Measurements from ENCODE around the gene COX7A1. TPM values are rescaled to one million over a fixed set of nuclear protein-coding genes. Genes with fewer than 3 reads are reported as not detected.
"Not testable (repeated sequence)": the region's sequence is repeated elsewhere in the genome, so short reads cannot be mapped to it uniquely, and the experiment has no call there.

COX7A1 gene
- total RNA-seq, 1 experiment from 2014 or later, result not detected

- H3K4me3 ChIP-seq (ENCODE audit: insufficient read depth, low read depth, low read length); H3K36me3 ChIP-seq (replicated peaks; ENCODE audit: control insufficient read depth, insufficient read depth, low read length); DNase-seq; H3K27me3 ChIP-seq (ENCODE audit: control insufficient read depth, insufficient read depth, low read length): not testable (repeated sequence)
Measured at GRCh38 chr19:36131221-36131620, 21.0 kb downstream of the COX7A1 start.

- peak overlapping the region; percentile 80 for H3K4me3 ChIP-seq (ENCODE audit: insufficient read depth, low read depth, low read length)
- H3K36me3 ChIP-seq (replicated peaks; ENCODE audit: control insufficient read depth, insufficient read depth, low read length), result peaks cover 14% of the 10 kb centered on the region
- DNase-seq, result peak; percentile 71
- H3K27me3 ChIP-seq (ENCODE audit: control insufficient read depth, insufficient read depth, low read length), result no peaks in the 10 kb centered on the region
Measured at GRCh38 chr19:36128392-36128736, 23.9 kb downstream of the COX7A1 start.

- H3K36me3 ChIP-seq (replicated peaks; ENCODE audit: control insufficient read depth, insufficient read depth, low read length), result peaks cover 15% of the 10 kb centered on the region
- H3K27me3 ChIP-seq (ENCODE audit: control insufficient read depth, insufficient read depth, low read length), result no peaks in the 10 kb centered on the region
- no peak overlapping the region for H3K4me3 ChIP-seq (ENCODE audit: insufficient read depth, low read depth, low read length)
- peak; percentile 14 for DNase-seq
Measured at GRCh38 chr19:36125557-36125956, 26.7 kb downstream of the COX7A1 start.

- Histone ChIP-seq H3K27me3 (ENCODE audit: control insufficient read depth, insufficient read depth, low read length) (no peaks in the 10 kb centered on the region), H3K4me3 (ENCODE audit: insufficient read depth, low read depth, low read length) (no peak overlapping the region), H3K36me3 (replicated peaks; ENCODE audit: control insufficient read depth, insufficient read depth, low read length) (peaks cover 17% of the 10 kb centered on the region)
- DNase-seq, result no peak
Measured at GRCh38 chr19:36121486-36122124, 30.6 kb downstream of the COX7A1 start.

- peaks cover 22% of the 10 kb centered on the region for H3K36me3 ChIP-seq (replicated peaks; ENCODE audit: control insufficient read depth, insufficient read depth, low read length)
- peak; percentile 55 for DNase-seq
- no peak overlapping the region for H3K4me3 ChIP-seq (ENCODE audit: insufficient read depth, low read depth, low read length)
- no peaks in the 10 kb centered on the region for H3K27me3 ChIP-seq (ENCODE audit: control insufficient read depth, insufficient read depth, low read length)
Measured at GRCh38 chr19:36120984-36121358, 31.3 kb downstream of the COX7A1 start.

- H3K27me3 ChIP-seq (ENCODE audit: control insufficient read depth, insufficient read depth, low read length), result no peaks in the 10 kb centered on the region
- DNase-seq, result peak; percentile 41
- H3K36me3 ChIP-seq (replicated peaks; ENCODE audit: control insufficient read depth, insufficient read depth, low read length), result peaks cover 16% of the 10 kb centered on the region
- no peak overlapping the region for H3K4me3 ChIP-seq (ENCODE audit: insufficient read depth, low read depth, low read length)
Measured at GRCh38 chr19:36120092-36120983, 31.9 kb downstream of the COX7A1 start.

- peaks cover 8% of the 10 kb centered on the region for H3K36me3 ChIP-seq (replicated peaks; ENCODE audit: control insufficient read depth, insufficient read depth, low read length)
- peak overlapping the region; percentile 95 for H3K4me3 ChIP-seq (ENCODE audit: insufficient read depth, low read depth, low read length)
- H3K27me3 ChIP-seq (ENCODE audit: control insufficient read depth, insufficient read depth, low read length), result no peaks in the 10 kb centered on the region
- no peak for DNase-seq
Measured at GRCh38 chr19:36116344-36116637, 36.0 kb downstream of the COX7A1 start.

GRCh38 chr19:36115453-36116343, 36.5 kb downstream of the COX7A1 start, which contains the start of gene TBCB:
Gene TBCB (plus strand): TSS chr19:36115468. CDS start chr19:36115561, 93 bp downstream.
- Histone ChIP-seq H3K36me3 (replicated peaks; ENCODE audit: control insufficient read depth, insufficient read depth, low read length) (peaks cover 8% of the 10 kb centered on the region), H3K4me3 (ENCODE audit: insufficient read depth, low read depth, low read length) (peak within 1 kb of the TSS; percentile 95), H3K27me3 (ENCODE audit: control insufficient read depth, insufficient read depth, low read length) (no peaks in the 10 kb centered on the region)
- peak; percentile 97 for DNase-seq

- Histone ChIP-seq H3K27me3 (ENCODE audit: control insufficient read depth, insufficient read depth, low read length) (no peaks in the 10 kb centered on the region), H3K4me3 (ENCODE audit: insufficient read depth, low read depth, low read length) (peak within 1 kb of the TSS; percentile 95), H3K36me3 (replicated peaks; ENCODE audit: control insufficient read depth, insufficient read depth, low read length) (peaks cover 8% of the 10 kb centered on the region)
- DNase-seq, result peak; percentile 99
Measured at GRCh38 chr19:36114721-36115452, 37.4 kb downstream of the COX7A1 start, which contains the start of gene POLR2I. Gene POLR2I (minus strand): TSS chr19:36114875. CDS start chr19:36114856, 19 bp downstream.

- no peaks in the 10 kb centered on the region for H3K27me3 ChIP-seq (ENCODE audit: control insufficient read depth, insufficient read depth, low read length)
- H3K4me3 ChIP-seq (ENCODE audit: insufficient read depth, low read depth, low read length), result peak overlapping the region; percentile 95
- H3K36me3 ChIP-seq (replicated peaks; ENCODE audit: control insufficient read depth, insufficient read depth, low read length), result peaks cover 8% of the 10 kb centered on the region
- peak; percentile 83 for DNase-seq
Measured at GRCh38 chr19:36113894-36114720, 38.1 kb downstream of the COX7A1 start.

GRCh38 chr19:36113425-36113824, 38.8 kb downstream of the COX7A1 start:
- Histone ChIP-seq H3K4me3 (ENCODE audit: insufficient read depth, low read depth, low read length) (peak overlapping the region; percentile 95), H3K36me3 (replicated peaks; ENCODE audit: control insufficient read depth, insufficient read depth, low read length) (peaks cover 8% of the 10 kb centered on the region), H3K27me3 (ENCODE audit: control insufficient read depth, insufficient read depth, low read length) (no peaks in the 10 kb centered on the region)
- no peak for DNase-seq

- peaks cover 7% of the 10 kb centered on the region for H3K36me3 ChIP-seq (replicated peaks; ENCODE audit: control insufficient read depth, insufficient read depth, low read length)
- no peaks in the 10 kb centered on the region for H3K27me3 ChIP-seq (ENCODE audit: control insufficient read depth, insufficient read depth, low read length)
- DNase-seq, result peak; percentile 10
- H3K4me3 ChIP-seq (ENCODE audit: insufficient read depth, low read depth, low read length), result no peak overlapping the region
Measured at GRCh38 chr19:36112678-36113077, 39.6 kb downstream of the COX7A1 start.

- Histone ChIP-seq H3K4me3 (ENCODE audit: insufficient read depth, low read depth, low read length) (no peak overlapping the region), H3K36me3 (replicated peaks; ENCODE audit: control insufficient read depth, insufficient read depth, low read length) (peaks cover 5% of the 10 kb centered on the region), H3K27me3 (ENCODE audit: control insufficient read depth, insufficient read depth, low read length) (no peaks in the 10 kb centered on the region)
- no peak for DNase-seq
Measured at GRCh38 chr19:36111200-36111539, 41.1 kb downstream of the COX7A1 start.
